A549 (cell line): ENCODE data around the gene CDK5R1. TPM values are rescaled to one million over a fixed set of nuclear protein-coding genes. Genes with fewer than 3 reads are reported as not detected.
A peak's percentile ranks its signal among the peaks of the same experiment; 100 is the strongest.

Experiments
- ATAC-seq, 2 experiments: fragments of 200-7000 bp in 1 of 2; fragments of >200 bp in 1 of 2; cut with Nextera tagmentation in 1 of 2; cut with Tn5 transposase in 1 of 2; 3 replicates each; pipeline versions ENCODE4 v1.8.0 to v1.9.1; 2018 to 2020; ENCODE audit warnings: mild to moderate bottlenecking in 1 of 2, moderate library complexity in 1 of 2
- CTCF ChIA-PET: fragments of 300-600 bp; sonication (Branson Sonifier 250); formaldehyde crosslinking; extraction: SDS; loops from one replicate; lab custom pipeline; 2021; ENCODE audit warnings: antibody characterized with exemption, inconsistent platforms; lab: Yijun Ruan, JAX
- POLR2A ChIA-PET: fragments of 350-600 bp; formaldehyde crosslinking; extraction: SDS; loops from one replicate; lab custom pipeline; 2021; ENCODE audit warnings: antibody characterized with exemption, inconsistent platforms; lab: Yijun Ruan, JAX
- DNase-seq, 2 experiments: peaks; one replicate each; pipeline versions ENCODE4 v3.0.0 to v3.0.0-alpha.2; 2011 to 2016; ENCODE audit warnings: low read depth in 1 of 2, low spot score in 1 of 2
- FAIRE-seq: peaks from 2 replicates; lab custom pipeline; 2011; peaks lifted over from hg19 to GRCh38; lab: Jason Lieb, UNC
- H3K27ac ChIP-seq, 2 experiments: fragments of >200 bp; sonication (Bioruptor Twin); formaldehyde crosslinking; 3 replicates each; pipeline ENCODE4 v1.5.1; 2016 to 2017
- H3K4me1 ChIP-seq: fragments of >200 bp; sonication (Bioruptor Twin); formaldehyde crosslinking; 3 replicates; pipeline ENCODE4 v1.6.1; 2016
- H3K4me2 ChIP-seq: fragments of >200 bp; sonication (Bioruptor Twin); formaldehyde crosslinking; 3 replicates; pipeline ENCODE4 v1.6.1; 2016
- H3K4me3 ChIP-seq: fragments of >200 bp; sonication (Bioruptor Twin); formaldehyde crosslinking; 3 replicates; pipeline ENCODE4 v1.5.1; 2016
- H3K9me3 ChIP-seq: fragments of >200 bp; sonication (Bioruptor Twin); formaldehyde crosslinking; 3 replicates; pipeline ENCODE4 v1.6.1; 2016
- CBX2 ChIP-seq: fragments of 200-600 bp; sonication (generic); IDR thresholded peaks from 2 replicates; pipeline ENCODE4 v1.6.1; 2016; ENCODE audit warnings: low read depth, mild to moderate bottlenecking, borderline replicate concordance
- CHD2 ChIP-seq: fragments of 150-350 bp; IDR thresholded peaks from 2 replicates; pipeline ENCODE4 v1.6.1; 2014; ENCODE audit warnings: low read length; ENCODE audit not compliant: partially characterized antibody
- EHMT2 ChIP-seq: fragments of 200-600 bp; sonication (generic); IDR thresholded peaks from 2 replicates; pipeline ENCODE4 v1.6.1; 2016; ENCODE audit warnings: antibody characterized with exemption, low read depth, mild to moderate bottlenecking, moderate library complexity
- EP300 ChIP-seq, 2 experiments: fragments of >200 bp; sonication (Bioruptor Twin); formaldehyde crosslinking; IDR thresholded peaks; 2 replicates in 1 of 2; 3 replicates in 1 of 2; pipeline ENCODE4 v1.6.1; 2016 to 2017
- FOSB ChIP-seq: fragments of 250-450 bp; sonication (Bioruptor Pico); IDR thresholded peaks from 2 replicates; pipeline ENCODE4 v1.5.0; 2020; ENCODE audit warnings: mild to moderate bottlenecking, moderate library complexity
- FOSL2 ChIP-seq, 2 experiments: fragments of 450-650 bp in 1 of 2; fragments of >200 bp in 1 of 2; sonication (Bioruptor Twin) in 1 of 2; formaldehyde crosslinking; IDR thresholded peaks; 2 replicates each; pipeline versions ENCODE4 v1.5.0 to v1.6.1; 2016 to 2020; ENCODE audit warnings: mild to moderate bottlenecking in 1 of 2, moderate library complexity in 1 of 2
- HEYL ChIP-seq: fragments of 250-450 bp; sonication (Bioruptor Pico); IDR thresholded peaks from 2 replicates; pipeline ENCODE4 v1.8.0; 2021; ENCODE audit warnings: mild to moderate bottlenecking, moderate library complexity
- HOXA7 ChIP-seq: fragments of 250-450 bp; sonication (Bioruptor Pico); IDR thresholded peaks from 2 replicates; pipeline ENCODE4 v1.5.0; 2020; ENCODE audit warnings: mild to moderate bottlenecking, moderate library complexity
- HOXB5 ChIP-seq: fragments of 250-450 bp; sonication (Bioruptor Pico); IDR thresholded peaks from 2 replicates; pipeline ENCODE4 v1.5.0; 2020; ENCODE audit warnings: mild to moderate bottlenecking, moderate library complexity
- JUN ChIP-seq, 2 experiments: fragments of >200 bp; sonication (Bioruptor Twin); formaldehyde crosslinking; IDR thresholded peaks; 2 replicates in 1 of 2; 3 replicates in 1 of 2; pipeline ENCODE4 v1.6.1; 2016 to 2017
- KDM5A ChIP-seq: fragments of 200-600 bp; sonication (generic); IDR thresholded peaks from 2 replicates; pipeline ENCODE4 v1.6.1; 2016; ENCODE audit warnings: antibody characterized with exemption, mild to moderate bottlenecking
- MAFK ChIP-seq: fragments of 450-650 bp; IDR thresholded peaks from 2 replicates; pipeline ENCODE4 v1.6.1; 2014; ENCODE audit not compliant: partially characterized antibody
- MAZ ChIP-seq: fragments of 150-350 bp; IDR thresholded peaks from 2 replicates; pipeline ENCODE4 v1.6.1; 2014; ENCODE audit warnings: antibody characterized with exemption, low read depth, low read length, borderline replicate concordance
- NPAS2 ChIP-seq: fragments of 250-450 bp; sonication (Bioruptor Pico); IDR thresholded peaks from 2 replicates; pipeline ENCODE4 v1.8.0; 2022; ENCODE audit warnings: mild to moderate bottlenecking, moderate library complexity, borderline replicate concordance
- NR3C1 ChIP-seq: fragments of >200 bp; sonication (Bioruptor Twin); formaldehyde crosslinking; IDR thresholded peaks from 3 replicates; pipeline ENCODE4 v1.6.1; 2017
- POLR2AphosphoS2 ChIP-seq: conservative IDR thresholded peaks from 2 replicates; pipeline ENCODE4 v1.6.1; 2012; ENCODE audit warnings: low read length, improper control_type of control experiment, inconsistent platforms
- RARB ChIP-seq: fragments of 250-450 bp; sonication (Bioruptor Pico); IDR thresholded peaks from 2 replicates; pipeline ENCODE4 v1.8.0; 2021; ENCODE audit warnings: mild to moderate bottlenecking, moderate library complexity
- RCOR1 ChIP-seq: fragments of 150-350 bp; IDR thresholded peaks from 2 replicates; pipeline ENCODE4 v1.6.1; 2014; ENCODE audit warnings: antibody characterized with exemption, low read length, low read depth
- RFX5 ChIP-seq: fragments of 450-650 bp; IDR thresholded peaks from 2 replicates; pipeline ENCODE4 v1.7.1; 2014; ENCODE audit warnings: antibody characterized with exemption, mild to moderate bottlenecking, moderate library complexity
- RNF2 ChIP-seq: fragments of 200-600 bp; sonication (generic); IDR thresholded peaks from 2 replicates; pipeline ENCODE4 v1.6.1; 2016; ENCODE audit warnings: low read depth, mild to moderate bottlenecking, antibody characterized with exemption, moderate library complexity, borderline replicate concordance
- TFCP2L1 ChIP-seq: fragments of 250-450 bp; sonication (Bioruptor Pico); IDR thresholded peaks from 2 replicates; pipeline ENCODE4 v1.5.0; 2021; ENCODE audit warnings: mild to moderate bottlenecking
- ZC3H11A ChIP-seq: fragments of 450-650 bp; IDR thresholded peaks from 2 replicates; pipeline ENCODE4 v1.6.1; 2014; ENCODE audit warnings: antibody characterized with exemption, mild to moderate bottlenecking
- ZFP36 ChIP-seq: fragments of 450-650 bp; IDR thresholded peaks from 2 replicates; pipeline ENCODE4 v1.6.1; 2014; ENCODE audit warnings: borderline replicate concordance; ENCODE audit not compliant: partially characterized antibody
- ZSCAN20 ChIP-seq: fragments of 250-450 bp; sonication (Bioruptor Pico); IDR thresholded peaks from 2 replicates; pipeline ENCODE4 v1.8.0; 2022; ENCODE audit warnings: mild to moderate bottlenecking, moderate library complexity
- WGBS: methylation state at CpG from one replicate; pipeline ENCODE4 v1.1.6; 2017; ENCODE audit errors: missing lambda C conversion rate; 5-methylcytosine and 5-hydroxymethylcytosine counted together
- polyA plus RNA-seq, 4 experiments: library from polyadenylated mRNA; depleted of rRNA in 3 of 4; stranded (reverse); fragments of >200 nt; fragmentation: RNase III in 1 of 4; extraction: RNeasy Plus Mini Kit Qiagen cat#74134 plus additional on column Dnase treatment in 1 of 4; gene quantifications; 2 replicates in 3 of 4; 3 replicates in 1 of 4; pipeline ENCODE4 v1.2.3, GENCODE V29; 2011 to 2017
- TF ChIP-seq, protein P1 (sequence below): fragments of >200 bp; sonication (Bioruptor Twin); formaldehyde crosslinking; IDR thresholded peaks from 3 replicates; pipeline ENCODE4 v1.6.1; 2016
- TF ChIP-seq, protein P2 (sequence below): IDR thresholded peaks from 2 replicates; pipeline ENCODE4 v1.6.1; 2012
- TF ChIP-seq, protein P3 (sequence below): fragments of 250-450 bp; sonication (Bioruptor Pico); IDR thresholded peaks from 2 replicates; pipeline ENCODE4 v1.5.0; 2021; ENCODE audit warnings: mild to moderate bottlenecking, moderate library complexity, borderline replicate concordance
- TF ChIP-seq, protein P4 (sequence below): fragments of 250-450 bp; sonication (Bioruptor Pico); IDR thresholded peaks from 2 replicates; pipeline ENCODE4 v1.5.0; 2020; ENCODE audit warnings: low read depth, mild to moderate bottlenecking, moderate library complexity

Gene CDK5R1
- polyA plus RNA-seq, 2 of the 4 experiments (the other 2 are of a cell fraction), result 0.93 to 2.8 TPM

DNA sequence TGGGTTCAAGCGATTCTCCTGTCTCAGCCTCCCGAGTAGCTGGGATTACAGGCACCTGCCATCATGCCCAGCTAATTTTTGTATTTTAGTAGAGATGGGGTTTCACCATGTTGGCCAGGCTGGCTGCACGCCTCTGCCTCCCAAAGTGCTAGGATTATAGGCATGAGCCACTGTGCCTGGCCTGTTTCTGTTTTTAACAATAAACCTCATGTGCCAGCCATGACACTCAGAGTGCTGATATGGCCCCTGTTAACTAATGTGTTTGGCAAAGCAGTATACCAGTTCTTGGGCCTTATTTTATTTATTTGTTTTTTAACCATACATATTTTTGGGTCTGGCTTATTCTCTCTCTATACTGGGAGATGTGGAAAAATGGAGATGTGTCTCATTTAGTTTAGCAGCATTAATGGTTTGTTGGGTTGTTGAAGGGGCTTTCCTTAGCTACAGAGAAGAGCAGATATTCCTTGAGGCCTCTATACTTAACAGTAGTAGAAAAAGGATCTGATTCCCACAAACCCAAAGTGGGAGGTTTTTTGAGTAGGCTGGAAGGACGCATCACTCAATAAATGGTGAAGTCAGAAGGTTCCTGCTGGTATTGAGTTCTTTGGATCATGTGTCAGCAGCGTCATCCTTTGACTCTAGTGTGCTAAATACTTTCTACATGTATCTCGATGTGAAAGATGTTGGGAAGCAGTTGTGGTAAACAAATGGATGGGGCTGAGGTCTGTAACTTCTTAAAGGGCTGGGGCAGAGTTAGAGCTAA lies 16.2 kb upstream of the CDK5R1 start:
- CTCF ChIA-PET, result interaction anchor here (0.6 to 23.7 kb wide), 9 partner anchors 7 to 284 kb away, joined by 3 to 298 read pairs (median 5); partner anchors contain the start of gene PSMD11

DNA sequence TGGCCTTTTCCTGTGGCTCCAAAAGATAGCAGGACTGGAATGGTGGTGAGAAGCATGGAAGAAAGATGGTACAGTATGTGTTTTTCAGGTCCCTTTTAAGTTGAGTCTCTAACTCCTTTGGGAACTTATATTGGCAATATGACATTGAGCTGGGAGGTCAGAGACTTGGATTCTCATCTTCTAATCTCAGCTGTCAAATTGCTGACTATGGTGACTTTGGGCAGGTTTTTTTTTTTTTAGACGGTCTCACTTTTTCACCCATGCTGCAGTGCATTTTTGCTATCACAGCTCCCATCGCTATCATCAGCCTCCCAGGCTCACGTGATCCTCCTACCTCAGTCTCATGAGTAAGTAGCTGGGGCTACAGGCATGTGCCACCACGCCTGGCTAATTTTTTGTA lies 15.1 kb upstream of the CDK5R1 start:
- DNase-seq (no peak), FAIRE-seq (no peak), ATAC-seq (0 out of 6 replicates have a peak, but pooled peaks of 1 of the 2 experiments have one; percentile 41)
- no peaks in the 10 kb centered on the region for H3K4me1 ChIP-seq
- CTCF ChIA-PET, result interaction anchor here (0.6 to 23.7 kb wide), 6 partner anchors 8 to 283 kb away, joined by 3 to 298 read pairs (median 6); partner anchors contain the start of gene PSMD11
- H3K4me2 ChIP-seq, result no peak overlapping the region
- no peak overlapping the region for H3K4me3 ChIP-seq
- H3K9me3 ChIP-seq, result no peaks in the 10 kb centered on the region
- 94% methylated on average over 4 of the region's 4 CpGs for WGBS
- POLR2A ChIA-PET, result no interaction called here
- TF ChIP-seq HOXA7 (no peak), MAFK (peak; percentile 84)
- no peak overlapping the region for H3K27ac ChIP-seq

More for the DNA sequence above, 16.2 kb upstream of the CDK5R1 start:
- ATAC-seq (no peak), FAIRE-seq (no peak), DNase-seq (no peak)
- no peak overlapping the region for H3K27ac ChIP-seq
- H3K4me1 ChIP-seq, result no peaks in the 10 kb centered on the region
- WGBS, result 97% methylated on average over 6 of the region's 6 CpGs
- no peaks in the 10 kb centered on the region for H3K9me3 ChIP-seq
- no peak overlapping the region for H3K4me3 ChIP-seq
- no peak overlapping the region for H3K4me2 ChIP-seq
- POLR2A ChIA-PET, result interaction anchor here (0.5 kb wide), 1 partner anchor 14 kb away, joined by 3 read pairs; no protein-coding TSS in a partner anchor
- TF ChIP-seq KDM5A (no peak), JUN (IDR thresholded peaks at IDR 0.05) (no peak), NPAS2 (CRISPR knock-in tag) (no peak), MAZ (no peak), RARB (CRISPR knock-in tag) (no peak), HEYL (CRISPR knock-in tag) (no peak), FOSL2 (IDR thresholded peaks at IDR 0.05) (no peak), FOSL2 (CRISPR knock-in tag; IDR thresholded peaks at IDR 0.05) (no peak), NR3C1 (no peak), CBX2 (no peak), MAFK (no peak), HOXB5 (CRISPR knock-in tag) (no peak), EP300 (IDR thresholded peaks at IDR 0.05) (no peak), EHMT2 (no peak)
- TF ChIP-seq, protein P1, sequence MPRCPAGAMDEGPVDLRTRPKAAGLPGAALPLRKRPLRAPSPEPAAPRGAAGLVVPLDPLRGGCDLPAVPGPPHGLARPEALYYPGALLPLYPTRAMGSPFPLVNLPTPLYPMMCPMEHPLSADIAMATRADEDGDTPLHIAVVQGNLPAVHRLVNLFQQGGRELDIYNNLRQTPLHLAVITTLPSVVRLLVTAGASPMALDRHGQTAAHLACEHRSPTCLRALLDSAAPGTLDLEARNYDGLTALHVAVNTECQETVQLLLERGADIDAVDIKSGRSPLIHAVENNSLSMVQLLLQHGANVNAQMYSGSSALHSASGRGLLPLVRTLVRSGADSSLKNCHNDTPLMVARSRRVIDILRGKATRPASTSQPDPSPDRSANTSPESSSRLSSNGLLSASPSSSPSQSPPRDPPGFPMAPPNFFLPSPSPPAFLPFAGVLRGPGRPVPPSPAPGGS, result no peak
- TF ChIP-seq, protein P2, sequence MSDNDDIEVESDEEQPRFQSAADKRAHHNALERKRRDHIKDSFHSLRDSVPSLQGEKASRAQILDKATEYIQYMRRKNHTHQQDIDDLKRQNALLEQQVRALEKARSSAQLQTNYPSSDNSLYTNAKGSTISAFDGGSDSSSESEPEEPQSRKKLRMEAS, result no peak

DNA sequence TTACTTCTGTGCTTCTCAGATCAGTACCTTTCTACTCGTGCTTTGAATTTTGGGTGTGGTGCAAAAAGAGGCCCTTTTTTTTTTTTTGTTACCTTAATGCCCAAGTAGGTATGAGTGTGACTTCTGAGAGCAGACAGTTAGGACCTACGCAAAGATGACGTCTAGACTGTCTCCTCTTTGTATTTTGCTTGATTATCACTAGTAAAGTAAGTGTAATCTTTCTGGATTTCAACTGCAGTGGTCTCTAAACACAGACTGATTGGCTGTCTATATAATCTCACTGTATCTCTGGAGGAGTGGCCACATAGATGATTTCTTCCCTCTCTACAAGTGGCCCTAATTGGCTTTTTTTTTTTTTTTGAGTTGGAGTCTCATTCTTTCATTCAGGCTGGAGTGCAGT lies 11.5 kb upstream of the CDK5R1 start:
- H3K9me3 ChIP-seq, result no peaks in the 10 kb centered on the region
- DNase-seq, result no peak
- no peak overlapping the region for H3K4me3 ChIP-seq
- no peak overlapping the region for H3K27ac ChIP-seq
- ChIA-PET POLR2A (no interaction called here), CTCF (interaction anchor here (0.9 to 23.7 kb wide), 5 partner anchors 11 to 402 kb away, joined by 3 to 298 read pairs (median 3); partner anchors contain the start of gene MYO1D)
- no peak for FAIRE-seq
- no peak overlapping the region for H3K4me2 ChIP-seq
- no peak for ATAC-seq
- 93% methylated on average over 3 of the region's 3 CpGs for WGBS
- TF ChIP-seq POLR2AphosphoS2, result no peak
- TF ChIP-seq, protein P3, sequence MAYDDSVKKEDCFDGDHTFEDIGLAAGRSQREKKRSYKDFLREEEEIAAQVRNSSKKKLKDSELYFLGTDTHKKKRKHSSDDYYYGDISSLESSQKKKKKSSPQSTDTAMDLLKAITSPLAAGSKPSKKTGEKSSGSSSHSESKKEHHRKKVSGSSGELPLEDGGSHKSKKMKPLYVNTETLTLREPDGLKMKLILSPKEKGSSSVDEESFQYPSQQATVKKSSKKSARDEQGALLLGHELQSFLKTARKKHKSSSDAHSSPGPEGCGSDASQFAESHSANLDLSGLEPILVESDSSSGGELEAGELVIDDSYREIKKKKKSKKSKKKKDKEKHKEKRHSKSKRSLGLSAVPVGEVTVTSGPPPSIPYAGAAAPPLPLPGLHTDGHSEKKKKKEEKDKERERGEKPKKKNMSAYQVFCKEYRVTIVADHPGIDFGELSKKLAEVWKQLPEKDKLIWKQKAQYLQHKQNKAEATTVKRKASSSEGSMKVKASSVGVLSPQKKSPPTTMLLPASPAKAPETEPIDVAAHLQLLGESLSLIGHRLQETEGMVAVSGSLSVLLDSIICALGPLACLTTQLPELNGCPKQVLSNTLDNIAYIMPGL (CRISPR knock-in tag), result no peak
- no peak for TF ChIP-seq EP300 (IDR thresholded peaks at IDR 0.05)
- no peak for TF ChIP-seq ZC3H11A
- TF ChIP-seq, protein P2, result no peak
- TF ChIP-seq MAFK, result no peak
- no peak for TF ChIP-seq NPAS2 (CRISPR knock-in tag)
- TF ChIP-seq RFX5, result no peak
- no peak for TF ChIP-seq RNF2
- TF ChIP-seq EHMT2, result no peak
- TF ChIP-seq FOSB (CRISPR knock-in tag), result no peak
- TF ChIP-seq, protein P4, sequence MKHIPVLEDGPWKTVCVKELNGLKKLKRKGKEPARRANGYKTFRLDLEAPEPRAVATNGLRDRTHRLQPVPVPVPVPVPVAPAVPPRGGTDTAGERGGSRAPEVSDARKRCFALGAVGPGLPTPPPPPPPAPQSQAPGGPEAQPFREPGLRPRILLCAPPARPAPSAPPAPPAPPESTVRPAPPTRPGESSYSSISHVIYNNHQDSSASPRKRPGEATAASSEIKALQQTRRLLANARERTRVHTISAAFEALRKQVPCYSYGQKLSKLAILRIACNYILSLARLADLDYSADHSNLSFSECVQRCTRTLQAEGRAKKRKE (CRISPR knock-in tag), result no peak
- no peak for TF ChIP-seq TFCP2L1
- no peak for TF ChIP-seq ZSCAN20
- TF ChIP-seq RCOR1, result no peak
- no peak for TF ChIP-seq CHD2
- no peak for TF ChIP-seq ZFP36
- no peaks in the 10 kb centered on the region for H3K4me1 ChIP-seq
